ENCODE measurements around the gene FLNC. TPM values are rescaled to one million over a fixed set of nuclear protein-coding genes. Genes with fewer than 3 reads are reported as not detected.

The FLNC gene
- total and polyA plus RNA-seq, 2 of the 13 experiments (the other 11 are each of a cell fraction or from before 2014, with no cell fraction given), result 0.02 TPM; not detected in 1

DNA sequence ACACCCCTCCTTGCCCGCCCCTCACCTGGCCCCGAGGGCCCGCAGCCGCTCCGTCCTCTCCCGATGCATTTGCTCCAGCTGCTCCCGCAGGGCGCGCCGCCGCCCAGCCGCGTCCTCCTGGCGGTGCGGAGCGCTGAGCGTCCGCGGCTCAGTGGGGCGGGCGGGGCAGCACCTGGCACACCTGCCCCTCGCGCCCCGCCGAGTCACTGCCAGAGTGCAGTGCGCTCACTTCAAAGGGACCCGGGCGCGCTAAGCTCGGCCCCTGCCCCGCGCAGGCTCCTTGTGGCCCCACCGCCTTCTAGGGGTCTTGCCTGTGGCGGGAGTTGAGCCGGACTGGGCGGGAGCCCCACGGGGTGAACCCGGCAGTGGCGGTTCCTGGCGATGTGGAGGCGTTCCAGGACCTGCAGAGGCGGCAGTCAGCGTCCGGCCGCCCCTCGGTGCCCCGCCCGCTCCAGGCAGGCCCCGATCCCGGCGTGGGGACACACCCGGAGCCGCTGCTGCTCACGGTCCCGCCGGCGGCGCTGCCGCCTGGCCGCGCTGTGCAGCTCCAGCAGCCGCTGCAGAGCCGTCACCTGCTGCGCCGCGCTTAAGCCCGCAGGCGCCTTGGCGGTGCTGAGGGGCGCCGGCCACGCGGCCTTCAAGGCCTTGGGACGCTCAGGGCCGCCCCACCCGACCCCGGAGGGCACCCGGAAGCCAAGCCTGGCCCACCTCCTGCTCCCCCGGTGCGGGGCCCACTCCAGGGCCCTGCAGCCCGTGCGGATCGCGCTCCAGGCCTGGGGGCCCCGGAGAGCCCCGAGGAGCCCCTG, 39.1 kb downstream of the FLNC start (continued):
- TF ChIP-seq, protein P1, sequence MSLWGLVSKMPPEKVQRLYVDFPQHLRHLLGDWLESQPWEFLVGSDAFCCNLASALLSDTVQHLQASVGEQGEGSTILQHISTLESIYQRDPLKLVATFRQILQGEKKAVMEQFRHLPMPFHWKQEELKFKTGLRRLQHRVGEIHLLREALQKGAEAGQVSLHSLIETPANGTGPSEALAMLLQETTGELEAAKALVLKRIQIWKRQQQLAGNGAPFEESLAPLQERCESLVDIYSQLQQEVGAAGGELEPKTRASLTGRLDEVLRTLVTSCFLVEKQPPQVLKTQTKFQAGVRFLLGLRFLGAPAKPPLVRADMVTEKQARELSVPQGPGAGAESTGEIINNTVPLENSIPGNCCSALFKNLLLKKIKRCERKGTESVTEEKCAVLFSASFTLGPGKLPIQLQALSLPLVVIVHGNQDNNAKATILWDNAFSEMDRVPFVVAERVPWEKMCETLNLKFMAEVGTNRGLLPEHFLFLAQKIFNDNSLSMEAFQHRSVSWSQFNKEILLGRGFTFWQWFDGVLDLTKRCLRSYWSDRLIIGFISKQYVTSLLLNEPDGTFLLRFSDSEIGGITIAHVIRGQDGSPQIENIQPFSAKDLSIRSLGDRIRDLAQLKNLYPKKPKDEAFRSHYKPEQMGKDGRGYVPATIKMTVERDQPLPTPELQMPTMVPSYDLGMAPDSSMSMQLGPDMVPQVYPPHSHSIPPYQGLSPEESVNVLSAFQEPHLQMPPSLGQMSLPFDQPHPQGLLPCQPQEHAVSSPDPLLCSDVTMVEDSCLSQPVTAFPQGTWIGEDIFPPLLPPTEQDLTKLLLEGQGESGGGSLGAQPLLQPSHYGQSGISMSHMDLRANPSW (CRISPR knock-in tag; IDR thresholded peaks at IDR 0.05; ENCODE audit: borderline replicate concordance), result no peak
- TF ChIP-seq AKAP8 (CRISPR knock-in tag; IDR thresholded peaks at IDR 0.05) (peak; percentile 31; the same call in 1 of the 2 replicates), ZNF468 (CRISPR knock-in tag; IDR thresholded peaks at IDR 0.05) (no peak), TEAD3 (CRISPR knock-in tag; optimal IDR thresholded peaks at IDR 0.05; ENCODE audit: borderline replicate concordance) (no peak), ZNF816 (CRISPR knock-in tag; IDR thresholded peaks at IDR 0.05; ENCODE audit: borderline replicate concordance) (no peak), ZNF326 (CRISPR knock-in tag; IDR thresholded peaks at IDR 0.05; ENCODE audit: borderline replicate concordance) (no peak), ERF (CRISPR knock-in tag; IDR thresholded peaks at IDR 0.05) (no peak), KDM1A (CRISPR knock-in tag; IDR thresholded peaks at IDR 0.05) (no peak), GABPA (IDR thresholded peaks at IDR 0.05; ENCODE audit: low read depth, low read length) (no peak), GABPA (CRISPR knock-in tag; IDR thresholded peaks at IDR 0.05; ENCODE audit: low read depth) (no peak), ZSCAN12 (CRISPR knock-in tag; IDR thresholded peaks at IDR 0.05) (no peak), U2AF2 (IDR thresholded peaks at IDR 0.05; ENCODE audit: low read depth, low read length) (no peak), DNMT3B (CRISPR knock-in tag; conservative IDR thresholded peaks at IDR 0.05) (no peak), ZNF710 (CRISPR knock-in tag; IDR thresholded peaks at IDR 0.05; ENCODE audit: borderline replicate concordance) (no peak), ZMYM4 (CRISPR knock-in tag; IDR thresholded peaks at IDR 0.05) (peak; percentile 21; the same call in 1 of the 2 replicates), SP5 (CRISPR knock-in tag; IDR thresholded peaks at IDR 0.05; ENCODE audit: borderline replicate concordance, low read depth) (no peak), MTF1 (CRISPR knock-in tag; IDR thresholded peaks at IDR 0.05) (no peak), ZNF180 (CRISPR knock-in tag; IDR thresholded peaks at IDR 0.05; ENCODE audit: borderline replicate concordance, low read depth) (no peak), RFXAP (CRISPR knock-in tag; IDR thresholded peaks at IDR 0.05; ENCODE audit: borderline replicate concordance) (0 out of 2 replicates have a peak, but pooled peaks have one; percentile 33), GATAD2A (CRISPR knock-in tag; IDR thresholded peaks at IDR 0.05) (no peak), MIER2 (CRISPR knock-in tag; IDR thresholded peaks at IDR 0.05) (no peak), ADNP (CRISPR knock-in tag; IDR thresholded peaks at IDR 0.05) (no peak), DPF2 (CRISPR knock-in tag; IDR thresholded peaks at IDR 0.05; ENCODE audit: borderline replicate concordance, low read depth) (no peak), ARID5B (CRISPR knock-in tag; IDR thresholded peaks at IDR 0.05) (no peak)
